ENCODE results near the gene FGF4.

GRCh38 chr11:69788956-69789355 lies 13.8 kb upstream of the FGF4 start:
- no peak for TF ChIP-seq CTCF (IDR thresholded peaks at IDR 0.05)
- no peak for TF ChIP-seq MYBL2 (CRISPR knock-in tag; IDR thresholded peaks at IDR 0.05)
- TF ChIP-seq ETV6 (CRISPR knock-in tag; IDR thresholded peaks at IDR 0.05): no peak
- no peak for TF ChIP-seq ATF2 (CRISPR knock-in tag; IDR thresholded peaks at IDR 0.05; ENCODE audit: borderline replicate concordance, low read depth)
- TF ChIP-seq MAX (CRISPR knock-in tag; IDR thresholded peaks at IDR 0.05): no peak
- TF ChIP-seq NR3C1 (CRISPR knock-in tag; conservative IDR thresholded peaks at IDR 0.05; ENCODE audit: low read depth): no peak
- no peak for TF ChIP-seq NR2C2 (CRISPR knock-in tag; IDR thresholded peaks at IDR 0.05)
- no peak for TF ChIP-seq USF2 (CRISPR knock-in tag; IDR thresholded peaks at IDR 0.05)
- no peak for TF ChIP-seq ZNF425 (CRISPR knock-in tag; conservative IDR thresholded peaks at IDR 0.05)
- no peak for TF ChIP-seq SMAD4 (CRISPR knock-in tag; IDR thresholded peaks at IDR 0.05)
- TF ChIP-seq CREM (CRISPR knock-in tag; IDR thresholded peaks at IDR 0.05): no peak
